GM12878 (cell line): Measurements from ENCODE around the gene ANK3.

Experiments
- ETV6 ChIP-seq, 2 experiments: fragments of 450-650 bp in 1 of 2; IDR thresholded peaks in 1 of 2; conservative IDR thresholded peaks in 1 of 2; 2 replicates each; pipeline ENCODE4 v1.6.1; 2014; ENCODE audit warnings: antibody characterized with exemption in 1 of 2, borderline replicate concordance in 1 of 2, low read depth in 1 of 2, mild to moderate bottlenecking in 1 of 2, moderate library complexity in 1 of 2
- FOXM1 ChIP-seq: IDR thresholded peaks from 2 replicates; pipeline ENCODE4 v1.6.1; 2012; ENCODE audit warnings: low read depth, mild to moderate bottlenecking, inconsistent platforms, low read length, moderate library complexity
- MAX ChIP-seq: IDR thresholded peaks from 2 replicates; pipeline ENCODE4 v1.6.1; 2012; ENCODE audit warnings: low read depth, low read length, improper control_type of control experiment
- MXI1 ChIP-seq: fragments of 150-350 bp; IDR thresholded peaks from 2 replicates; pipeline ENCODE4 v1.6.1; 2011; ENCODE audit warnings: low read depth, mild to moderate bottlenecking, inconsistent platforms, low read length, improper control_type of control experiment
- NR2C1 ChIP-seq: fragments of 450-650 bp; IDR thresholded peaks from 2 replicates; pipeline ENCODE4 v1.6.1; 2017; ENCODE audit warnings: antibody characterized with exemption, mild to moderate bottlenecking, moderate library complexity
- POLR2A ChIP-seq: IDR thresholded peaks from 2 replicates; pipeline ENCODE4 v1.6.1; 2011; ENCODE audit warnings: low read depth, mild to moderate bottlenecking, low read length
- POLR2AphosphoS5 ChIP-seq: IDR thresholded peaks from 2 replicates; pipeline ENCODE4 v1.6.1; 2011; ENCODE audit warnings: mild to moderate bottlenecking, low read length, inconsistent platforms
- SMAD5 ChIP-seq: IDR thresholded peaks from 2 replicates; pipeline ENCODE4 v1.6.1; 2016; ENCODE audit warnings: antibody characterized with exemption, low read depth
- SMC3 ChIP-seq: IDR thresholded peaks from 2 replicates; pipeline ENCODE4 v1.6.1; 2011; ENCODE audit warnings: low read length, improper control_type of control experiment, borderline replicate concordance
- SREBF1 ChIP-seq: IDR thresholded peaks from 2 replicates; pipeline ENCODE4 v1.6.1; 2012; ENCODE audit warnings: mild to moderate bottlenecking, low read length
- STAT3 ChIP-seq: IDR thresholded peaks from 2 replicates; pipeline ENCODE4 v1.6.1; 2011; ENCODE audit warnings: low read depth, low read length, improper control_type of control experiment
- ZNF217 ChIP-seq: fragments of 450-650 bp; IDR thresholded peaks from 2 replicates; pipeline ENCODE4 v1.6.1; 2017; ENCODE audit warnings: antibody characterized with exemption, mild to moderate bottlenecking
- ZNF384 ChIP-seq: IDR thresholded peaks from 2 replicates; pipeline ENCODE4 v1.6.1; 2012; ENCODE audit warnings: low read depth, mild to moderate bottlenecking, low read length, improper control_type of control experiment, borderline replicate concordance
- TF ChIP-seq, protein P1 (sequence below), 3 experiments: IDR thresholded peaks in 2 of 3; conservative IDR thresholded peaks in 1 of 3; 2 replicates each; pipeline ENCODE4 v1.5.1; 2011; ENCODE audit warnings: low read depth in 3 of 3, low read length in 3 of 3, mild to moderate bottlenecking in 3 of 3, control low read depth in 2 of 3, moderate library complexity in 2 of 3, inconsistent platforms in 1 of 3, mixed read lengths in 1 of 3; ENCODE audit not compliant: control insufficient read depth in 2 of 3, insufficient read depth in 1 of 3; ENCODE audit errors: extremely low read depth in 1 of 3

- no peak for TF ChIP-seq SMC3
- no peak for TF ChIP-seq SREBF1
- no peak for TF ChIP-seq ETV6 (conservative IDR thresholded peaks at IDR 0.05 in 1 of 2, IDR thresholded peaks at IDR 0.05 in 1 of 2; ENCODE audit: borderline replicate concordance in 1 of 2, low read depth in 1 of 2)
- TF ChIP-seq SMAD5 = no peak
- TF ChIP-seq ZNF384 = no peak
- TF ChIP-seq, protein P1, sequence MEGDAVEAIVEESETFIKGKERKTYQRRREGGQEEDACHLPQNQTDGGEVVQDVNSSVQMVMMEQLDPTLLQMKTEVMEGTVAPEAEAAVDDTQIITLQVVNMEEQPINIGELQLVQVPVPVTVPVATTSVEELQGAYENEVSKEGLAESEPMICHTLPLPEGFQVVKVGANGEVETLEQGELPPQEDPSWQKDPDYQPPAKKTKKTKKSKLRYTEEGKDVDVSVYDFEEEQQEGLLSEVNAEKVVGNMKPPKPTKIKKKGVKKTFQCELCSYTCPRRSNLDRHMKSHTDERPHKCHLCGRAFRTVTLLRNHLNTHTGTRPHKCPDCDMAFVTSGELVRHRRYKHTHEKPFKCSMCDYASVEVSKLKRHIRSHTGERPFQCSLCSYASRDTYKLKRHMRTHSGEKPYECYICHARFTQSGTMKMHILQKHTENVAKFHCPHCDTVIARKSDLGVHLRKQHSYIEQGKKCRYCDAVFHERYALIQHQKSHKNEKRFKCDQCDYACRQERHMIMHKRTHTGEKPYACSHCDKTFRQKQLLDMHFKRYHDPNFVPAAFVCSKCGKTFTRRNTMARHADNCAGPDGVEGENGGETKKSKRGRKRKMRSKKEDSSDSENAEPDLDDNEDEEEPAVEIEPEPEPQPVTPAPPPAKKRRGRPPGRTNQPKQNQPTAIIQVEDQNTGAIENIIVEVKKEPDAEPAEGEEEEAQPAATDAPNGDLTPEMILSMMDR (IDR thresholded peaks at IDR 0.05 in 2 of 3, conservative IDR thresholded peaks at IDR 0.05 in 1 of 3; ENCODE audit: control insufficient read depth in 2 of 3, extremely low read depth in 1 of 3, insufficient read depth in 1 of 3, low read depth in 3 of 3, low read length in 3 of 3) = no peak
- TF ChIP-seq FOXM1 = no peak
- no peak for TF ChIP-seq STAT3
- no peak for TF ChIP-seq MXI1
- no peak for TF ChIP-seq MAX
- no peak for TF ChIP-seq NR2C1
- no peak for TF ChIP-seq POLR2AphosphoS5
- TF ChIP-seq POLR2A = no peak
- no peak for TF ChIP-seq ZNF217
Measured at GRCh38 chr10:60082341-60082740, 307.3 kb downstream of the ANK3 start.
